HCT116 (cell line): ENCODE data around the gene CCDC158. TPM values are rescaled to one million over a fixed set of nuclear protein-coding genes. Genes with fewer than 3 reads are reported as not detected.
A peak's percentile ranks its signal among the peaks of the same experiment; 100 is the strongest.

Experiments
- ATAC-seq: fragments of 200-7000 bp; cut with Tn5 transposase; 2 replicates; pipeline ENCODE4 v1.9.1; 2020; ENCODE audit warnings: mild to moderate bottlenecking, moderate library complexity
- BruUV-seq: library from RNA; stranded (reverse); fragments of 400-500 nt; replicated peaks from 2 replicates; lab custom pipeline; 2021; lab: Mats Ljungman, UMichigan
- CTCF ChIA-PET: fragments of 300-600 bp; sonication (Branson Sonifier 250); formaldehyde crosslinking; loops from one replicate; lab custom pipeline; 2021; ENCODE audit warnings: antibody characterized with exemption; lab: Charles Lee
- POLR2A ChIA-PET: fragments of 300-600, 350-600 bp; sonication (Branson Sonifier 250); formaldehyde crosslinking; loops from one replicate; lab custom pipeline; 2021; ENCODE audit warnings: antibody characterized with exemption; lab: Charles Lee
- RAD21 ChIA-PET, 2 experiments: fragments of 300-600 bp; sonication (Branson Sonifier 250); formaldehyde crosslinking; loops; one replicate each; lab custom pipeline; 2023; ENCODE audit warnings: low total read pairs in 2 of 2; ENCODE audit not compliant: uncharacterized antibody in 2 of 2, unreplicated experiment in 2 of 2, low non-redundant PET in 1 of 2; lab: Charles Lee
- DNase-seq: peaks from one replicate; pipeline ENCODE4 v3.0.0-alpha.2; 2010; ENCODE audit warnings: low read depth, low spot score
- H2AFZ ChIP-seq: fragments of 200-600 bp; shearing (Covaris generic), sonication (generic); 2 replicates; pipeline ENCODE4 v1.6.1; 2017; ENCODE audit warnings: low read depth, mixed run types, mixed read lengths, antibody characterized with exemption, low read length; ENCODE audit not compliant: poor library complexity, severe bottlenecking
- H3K27ac ChIP-seq: 2 replicates; pipeline ENCODE4 v1.5.1; 2012; ENCODE audit warnings: low read depth, low read length
- H3K27me3 ChIP-seq: fragments of 200-600 bp; sonication (generic); 2 replicates; pipeline ENCODE4 v1.6.1; 2016; ENCODE audit warnings: mixed run types, low read length, mixed read lengths; ENCODE audit not compliant: insufficient read depth
- H3K36me3 ChIP-seq, 2 experiments: fragments of 200-500 bp in 1 of 2; fragments of 200-600 bp in 1 of 2; sonication (Bioruptor generic) in 1 of 2; sonication (generic) in 1 of 2; 2 replicates each; pipeline versions ENCODE4 v1.5.1 to v1.6.1; 2014 to 2016; ENCODE audit warnings: low read length in 2 of 2, inconsistent platforms in 1 of 2, mixed read lengths in 1 of 2, mixed run types in 1 of 2; ENCODE audit not compliant: insufficient read depth in 2 of 2, control insufficient read depth in 1 of 2
- H3K4me1 ChIP-seq, 2 experiments: fragments of 200-600 bp in 1 of 2; sonication (generic) in 1 of 2; 2 replicates each; pipeline versions ENCODE4 v1.5.1 to v1.6.1; 2012 to 2017; ENCODE audit warnings: low read length in 2 of 2, inconsistent platforms in 1 of 2, mild to moderate bottlenecking in 1 of 2, mixed read lengths in 1 of 2, mixed run types in 1 of 2, moderate library complexity in 1 of 2; ENCODE audit not compliant: insufficient read depth in 2 of 2, control insufficient read depth in 1 of 2
- H3K4me2 ChIP-seq: fragments of 200-600 bp; sonication (generic); 2 replicates; pipeline ENCODE4 v1.6.1; 2017; ENCODE audit warnings: mixed run types, low read length, mixed read lengths
- H3K4me3 ChIP-seq, 2 experiments: fragments of 200-600 bp in 1 of 2; sonication (generic) in 1 of 2; replicated peaks in 1 of 2; 2 replicates each; pipeline ENCODE4 v1.5.1; 2011 to 2016; ENCODE audit warnings: low read length in 2 of 2, control low read depth in 1 of 2, low read depth in 1 of 2, mild to moderate bottlenecking in 1 of 2, mixed read lengths in 1 of 2, mixed run types in 1 of 2
- H3K79me2 ChIP-seq: fragments of 200-600 bp; sonication (generic); 2 replicates; pipeline ENCODE4 v1.6.1; 2017; ENCODE audit warnings: mild to moderate bottlenecking, mixed run types, low read length, moderate library complexity, mixed read lengths; ENCODE audit not compliant: insufficient read depth
- H3K9ac ChIP-seq: fragments of 200-600 bp; sonication (generic); 2 replicates; pipeline ENCODE4 v1.6.1; 2016; ENCODE audit warnings: low read length, mixed read lengths
- H3K9me2 ChIP-seq: fragments of 200-600 bp; sonication (generic), shearing (Covaris generic); 2 replicates; pipeline ENCODE4 v1.6.1; 2017; ENCODE audit warnings: mixed run types, mild to moderate bottlenecking, moderate library complexity; ENCODE audit not compliant: insufficient read depth
- H3K9me3 ChIP-seq, 2 experiments: fragments of 200-500 bp in 1 of 2; fragments of 200-600 bp in 1 of 2; sonication (Bioruptor generic) in 1 of 2; sonication (generic) in 1 of 2; 2 replicates each; pipeline ENCODE4 v1.6.1; 2014 to 2017; ENCODE audit warnings: low read length in 2 of 2, mixed read lengths in 2 of 2, inconsistent platforms in 1 of 2, low read depth in 1 of 2, mild to moderate bottlenecking in 1 of 2, mixed run types in 1 of 2, moderate library complexity in 1 of 2; ENCODE audit not compliant: control insufficient read depth in 1 of 2, insufficient read depth in 1 of 2
- H4K20me1 ChIP-seq: fragments of 200-600 bp; sonication (generic), shearing (Covaris generic); 2 replicates; pipeline ENCODE4 v1.6.1; 2017; ENCODE audit warnings: mixed run types, mild to moderate bottlenecking, moderate library complexity; ENCODE audit not compliant: insufficient read depth
- CEBPB ChIP-seq: IDR thresholded peaks from 2 replicates; pipeline ENCODE4 v1.6.1; 2012; ENCODE audit warnings: low read depth
- EGR1 ChIP-seq: IDR thresholded peaks from 2 replicates; pipeline ENCODE4 v1.6.1; 2012; ENCODE audit warnings: low read depth
- EZH2 ChIP-seq: fragments of 200-600 bp; sonication (generic); IDR thresholded peaks from 2 replicates; pipeline ENCODE4 v1.6.1; 2017; ENCODE audit warnings: antibody characterized with exemption, mixed run types
- FOSL1 ChIP-seq: IDR thresholded peaks from 2 replicates; pipeline ENCODE4 v1.6.1; 2012; ENCODE audit warnings: low read depth
- JUND ChIP-seq: IDR thresholded peaks from 2 replicates; pipeline ENCODE4 v1.6.1; 2012
- POLR2AphosphoS5 ChIP-seq: IDR thresholded peaks from 2 replicates; pipeline ENCODE4 v1.6.1; 2011; ENCODE audit warnings: mild to moderate bottlenecking, low read depth, low read length, moderate library complexity
- SIN3A ChIP-seq: IDR thresholded peaks from 2 replicates; pipeline ENCODE4 v1.6.1; 2012; ENCODE audit warnings: low read depth
- SRF ChIP-seq: IDR thresholded peaks from 2 replicates; pipeline ENCODE4 v1.6.1; 2012; ENCODE audit warnings: low read depth
- TCF7L2 ChIP-seq: IDR thresholded peaks from 2 replicates; pipeline ENCODE4 v1.7.0; 2011; ENCODE audit warnings: borderline replicate concordance, inconsistent platforms; ENCODE audit not compliant: insufficient read depth, insufficient read length; ENCODE audit errors: extremely low read depth
- YY1 ChIP-seq: IDR thresholded peaks from 2 replicates; pipeline ENCODE4 v1.6.1; 2011; ENCODE audit warnings: low read length, low read depth, moderate library complexity, mild to moderate bottlenecking; ENCODE audit not compliant: insufficient replicate concordance; ENCODE audit errors: extremely low read depth
- ZNF274 ChIP-seq: fragments of 200-500 bp; sonication (Bioruptor generic); IDR thresholded peaks from 2 replicates; pipeline ENCODE4 v1.6.1; 2014; ENCODE audit warnings: mild to moderate bottlenecking, low read depth, low read length, inconsistent platforms
- intact Hi-C: fragments of 100-400 bp; cut with micrococcal nuclease; formaldehyde crosslinking; loops from 2 replicates; pipeline ENCODE4 v1.10.0; 2022
- total RNA-seq: library from RNA; stranded (reverse); gene quantifications from one replicate; pipeline ENCODE4 v1.2.1, GENCODE V29; 2021; ENCODE audit not compliant: unreplicated experiment
- TF ChIP-seq, protein P1 (sequence below): IDR thresholded peaks from 2 replicates; pipeline ENCODE4 v1.6.1; 2012; ENCODE audit warnings: low read depth
- TF ChIP-seq, protein P2 (sequence below): IDR thresholded peaks from 2 replicates; pipeline ENCODE4 v1.6.1; 2012
- TF ChIP-seq, protein P3 (sequence below), 3 experiments: fragments of 200-600 bp in 1 of 3; sonication (generic) in 1 of 3; IDR thresholded peaks in 2 of 3; conservative IDR thresholded peaks in 1 of 3; 2 replicates each; pipeline ENCODE4 v1.5.1; 2012 to 2017; ENCODE audit warnings: low read depth in 2 of 3, low read length in 2 of 3, antibody characterized with exemption in 1 of 3, borderline replicate concordance in 1 of 3, control low read depth in 1 of 3, mild to moderate bottlenecking in 1 of 3, mixed read lengths in 1 of 3, mixed run types in 1 of 3, moderate library complexity in 1 of 3; ENCODE audit not compliant: insufficient read depth in 1 of 3

CCDC158 gene
- total RNA-seq, 1 experiment from 2014 or later: not detected

DNA sequence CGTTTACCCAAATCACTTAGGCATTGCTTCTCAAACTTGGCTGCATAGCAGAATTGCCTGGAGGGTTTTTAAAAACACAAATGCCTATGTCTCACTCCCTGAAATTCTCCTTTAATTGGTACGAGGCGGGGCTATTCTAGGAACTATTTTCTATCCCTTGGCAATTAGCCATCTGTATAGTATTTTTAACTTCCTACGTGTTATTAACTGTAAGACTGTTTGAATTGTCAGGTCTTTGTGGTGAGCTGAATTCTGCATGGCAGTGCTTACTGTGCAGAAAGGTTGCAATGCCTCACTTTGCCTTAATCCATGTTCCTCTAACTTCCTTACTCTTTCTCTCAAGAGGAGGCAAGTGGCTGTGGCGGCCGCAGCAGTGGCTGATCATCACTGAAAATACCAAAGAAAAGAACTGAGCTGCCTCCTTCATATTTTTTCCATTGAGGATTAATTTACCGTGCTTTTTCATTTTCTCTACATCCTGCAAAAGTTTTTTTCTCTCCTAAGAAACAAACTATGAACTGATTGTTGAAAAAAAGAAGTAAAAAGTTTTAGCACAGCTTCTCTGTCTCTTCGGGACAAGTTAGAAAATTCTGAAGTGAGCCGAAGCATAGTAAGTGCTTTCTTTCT lies 14.1 kb upstream of the CCDC158 start, which contains the start of gene SHROOM3:
TSS of gene SHROOM3 (plus strand) at position 329 of the 627 bp plus-strand sequence. CDS start 824 bp downstream, outside the sequence.
- ChIA-PET CTCF (interaction anchor here (1.5 to 7.8 kb wide), 2 partner anchors 68 to 73 kb away, joined by 4 to 125 read pairs; no protein-coding TSS in a partner anchor), POLR2A (no interaction called here), RAD21 (no interaction called here)
- Histone ChIP-seq H3K9ac (no peak within 1 kb of the TSS), H3K4me1 (peaks cover 0 to 9% of the 10 kb centered on the region in 2 experiments; a peak in 1 of 4 replicates), H3K79me2 (no peaks in the 10 kb centered on the region), H4K20me1 (no peaks in the 10 kb centered on the region), H3K27me3 (no peaks in the 10 kb centered on the region), H3K4me2 (no peak within 1 kb of the TSS), H2AFZ (peak within 1 kb of the TSS; percentile 84), H3K27ac (no peak within 1 kb of the TSS), H3K9me2 (no peaks in the 10 kb centered on the region), H3K4me3 (no peak within 1 kb of the TSS), H3K36me3 (no peaks in the 10 kb centered on the region), H3K9me3 (no peaks in the 10 kb centered on the region)
- ATAC-seq: no peak
- no TSS peak for BruUV-seq
- TF ChIP-seq, protein P1, sequence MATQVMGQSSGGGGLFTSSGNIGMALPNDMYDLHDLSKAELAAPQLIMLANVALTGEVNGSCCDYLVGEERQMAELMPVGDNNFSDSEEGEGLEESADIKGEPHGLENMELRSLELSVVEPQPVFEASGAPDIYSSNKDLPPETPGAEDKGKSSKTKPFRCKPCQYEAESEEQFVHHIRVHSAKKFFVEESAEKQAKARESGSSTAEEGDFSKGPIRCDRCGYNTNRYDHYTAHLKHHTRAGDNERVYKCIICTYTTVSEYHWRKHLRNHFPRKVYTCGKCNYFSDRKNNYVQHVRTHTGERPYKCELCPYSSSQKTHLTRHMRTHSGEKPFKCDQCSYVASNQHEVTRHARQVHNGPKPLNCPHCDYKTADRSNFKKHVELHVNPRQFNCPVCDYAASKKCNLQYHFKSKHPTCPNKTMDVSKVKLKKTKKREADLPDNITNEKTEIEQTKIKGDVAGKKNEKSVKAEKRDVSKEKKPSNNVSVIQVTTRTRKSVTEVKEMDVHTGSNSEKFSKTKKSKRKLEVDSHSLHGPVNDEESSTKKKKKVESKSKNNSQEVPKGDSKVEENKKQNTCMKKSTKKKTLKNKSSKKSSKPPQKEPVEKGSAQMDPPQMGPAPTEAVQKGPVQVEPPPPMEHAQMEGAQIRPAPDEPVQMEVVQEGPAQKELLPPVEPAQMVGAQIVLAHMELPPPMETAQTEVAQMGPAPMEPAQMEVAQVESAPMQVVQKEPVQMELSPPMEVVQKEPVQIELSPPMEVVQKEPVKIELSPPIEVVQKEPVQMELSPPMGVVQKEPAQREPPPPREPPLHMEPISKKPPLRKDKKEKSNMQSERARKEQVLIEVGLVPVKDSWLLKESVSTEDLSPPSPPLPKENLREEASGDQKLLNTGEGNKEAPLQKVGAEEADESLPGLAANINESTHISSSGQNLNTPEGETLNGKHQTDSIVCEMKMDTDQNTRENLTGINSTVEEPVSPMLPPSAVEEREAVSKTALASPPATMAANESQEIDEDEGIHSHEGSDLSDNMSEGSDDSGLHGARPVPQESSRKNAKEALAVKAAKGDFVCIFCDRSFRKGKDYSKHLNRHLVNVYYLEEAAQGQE: no peak
- TF ChIP-seq JUND: no peak
- TF ChIP-seq SIN3A: no peak
- no peak for TF ChIP-seq FOSL1
- no peak for TF ChIP-seq CEBPB
- TF ChIP-seq ZNF274: no peak
- no peak for TF ChIP-seq EGR1
- TF ChIP-seq, protein P2, sequence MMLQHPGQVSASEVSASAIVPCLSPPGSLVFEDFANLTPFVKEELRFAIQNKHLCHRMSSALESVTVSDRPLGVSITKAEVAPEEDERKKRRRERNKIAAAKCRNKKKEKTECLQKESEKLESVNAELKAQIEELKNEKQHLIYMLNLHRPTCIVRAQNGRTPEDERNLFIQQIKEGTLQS: no peak
- TF ChIP-seq YY1: no peak
- TF ChIP-seq POLR2AphosphoS5: no peak
- TF ChIP-seq TCF7L2: no peak
- TF ChIP-seq EZH2: no peak
- TF ChIP-seq, protein P3, sequence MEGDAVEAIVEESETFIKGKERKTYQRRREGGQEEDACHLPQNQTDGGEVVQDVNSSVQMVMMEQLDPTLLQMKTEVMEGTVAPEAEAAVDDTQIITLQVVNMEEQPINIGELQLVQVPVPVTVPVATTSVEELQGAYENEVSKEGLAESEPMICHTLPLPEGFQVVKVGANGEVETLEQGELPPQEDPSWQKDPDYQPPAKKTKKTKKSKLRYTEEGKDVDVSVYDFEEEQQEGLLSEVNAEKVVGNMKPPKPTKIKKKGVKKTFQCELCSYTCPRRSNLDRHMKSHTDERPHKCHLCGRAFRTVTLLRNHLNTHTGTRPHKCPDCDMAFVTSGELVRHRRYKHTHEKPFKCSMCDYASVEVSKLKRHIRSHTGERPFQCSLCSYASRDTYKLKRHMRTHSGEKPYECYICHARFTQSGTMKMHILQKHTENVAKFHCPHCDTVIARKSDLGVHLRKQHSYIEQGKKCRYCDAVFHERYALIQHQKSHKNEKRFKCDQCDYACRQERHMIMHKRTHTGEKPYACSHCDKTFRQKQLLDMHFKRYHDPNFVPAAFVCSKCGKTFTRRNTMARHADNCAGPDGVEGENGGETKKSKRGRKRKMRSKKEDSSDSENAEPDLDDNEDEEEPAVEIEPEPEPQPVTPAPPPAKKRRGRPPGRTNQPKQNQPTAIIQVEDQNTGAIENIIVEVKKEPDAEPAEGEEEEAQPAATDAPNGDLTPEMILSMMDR (IDR thresholded peaks at IDR 0.05 in 2 of 3, conservative IDR thresholded peaks at IDR 0.05 in 1 of 3; ENCODE audit: borderline replicate concordance in 1 of 3, insufficient read depth in 1 of 3, low read depth in 2 of 3, low read length in 2 of 3): no peak
- TF ChIP-seq SRF: no peak
- intact Hi-C loops: loop anchor here (5.0 kb wide), 3 partner anchors 52 to 767 kb away; no protein-coding TSS in a partner anchor
- DNase-seq: no peak
